Left lung (tissue), 10 donors: Measurements from ENCODE around the gene SCYGR2. TPM values are rescaled to one million over a fixed set of nuclear protein-coding genes. Genes with fewer than 3 reads are reported as not detected.

ENCODE experiments used
- ATAC-seq: fragments of 200-7000 bp; cut with Tn5 transposase; one replicate; pipeline ENCODE4 v1.9.1; 2020; ENCODE audit warnings: moderate library complexity
- DNase-seq, 4 donors: peaks; one replicate each; pipeline ENCODE4 v3.0.0-alpha.2; 2013 to 2020
- H3K27ac ChIP-seq, 2 donors: fragments of 200-600 bp; sonication (generic) in 1 of 2; one replicate each; pipeline versions ENCODE4 v1.5.0 to v1.8.0; 2020 to 2021
- H3K27me3 ChIP-seq, 2 donors: fragments of 200-600 bp; sonication (generic) in 1 of 2; one replicate each; pipeline versions ENCODE4 v1.5.0 to v1.8.0; 2020 to 2021
- H3K36me3 ChIP-seq, 2 donors: fragments of 200-600 bp; sonication (generic) in 1 of 2; one replicate each; pipeline versions ENCODE4 v1.5.0 to v1.8.0; 2020 to 2021
- H3K4me1 ChIP-seq, 2 donors: fragments of 200-600 bp; one replicate each; pipeline ENCODE4 v1.8.0; 2021
- H3K4me3 ChIP-seq, 2 donors: fragments of 200-600 bp; sonication (generic) in 1 of 2; one replicate each; pipeline versions ENCODE4 v1.5.0 to v1.8.0; 2020 to 2021; ENCODE audit warnings: mild to moderate bottlenecking in 1 of 2
- H3K9me3 ChIP-seq, 2 donors: fragments of 200-600 bp; sonication (generic) in 1 of 2; one replicate each; pipeline versions ENCODE4 v1.5.0 to v1.8.0; 2020 to 2021
- CTCF ChIP-seq, 2 donors: fragments of 200-600 bp; sonication (generic) in 1 of 2; IDR thresholded peaks; one replicate each; pipeline versions ENCODE4 v1.5.0 to v1.8.0; 2021; ENCODE audit warnings: antibody characterized with exemption in 2 of 2
- intact Hi-C, 2 donors: fragments of 100-400 bp; cut with DNase I; formaldehyde crosslinking; loops; one replicate each; pipeline versions ENCODE4 v1.11.2 to v1.14.2; 2022
- polyA plus RNA-seq, 6 donors: library from polyadenylated mRNA; unstranded; fragments of 120-200 nt; gene quantifications; one replicate each; pipeline ENCODE4 v1.2.1, GENCODE V29; 2013; ENCODE audit not compliant: insufficient read length in 6 of 6
- total RNA-seq, 2 donors: library from RNA; stranded (reverse); fragmentation: NEBNext Ultra II Directional; extraction: Animal tissue kit (Norgen Biotek cat#: 25700); gene quantifications; one replicate each; pipeline ENCODE4 v1.2.1, GENCODE V29; 2021
- donor health status: DM: no; HTN: yes; CAD: no.
- donor health status: DM: no; HTN: no; CAD: no.

The SCYGR2 gene
- total and polyA plus RNA-seq, 8 donors, result not detected

GRCh38 chr2:227597036-227597435 is 1.7 kb upstream of the SCYGR2 start:
- no peak for ATAC-seq
- TF ChIP-seq CTCF (IDR thresholded peaks at IDR 0.05), result no peak
- DNase-seq, result no peak
- H3K9me3 ChIP-seq, result no peaks in the 10 kb centered on the region
- intact Hi-C loops, result no loop called here
- H3K4me1 ChIP-seq, result no peaks in the 10 kb centered on the region
- peaks cover 0 to 3% of the 10 kb centered on the region in 2 donors for H3K27me3 ChIP-seq
- no peaks in the 10 kb centered on the region for H3K36me3 ChIP-seq
- no peak overlapping the region for H3K4me3 ChIP-seq
- H3K27ac ChIP-seq, result no peak overlapping the region

GRCh38 chr2:227597998-227598397 is 695 bp upstream of the SCYGR2 start:
- H3K9me3 ChIP-seq, result no peaks in the 10 kb centered on the region
- intact Hi-C loops, result no loop called here
- TF ChIP-seq CTCF (IDR thresholded peaks at IDR 0.05), result no peak

GRCh38 chr2:227602358-227602757 is 3.7 kb downstream of the SCYGR2 start:
- DNase-seq, result no peak
- H3K9me3 ChIP-seq, result no peaks in the 10 kb centered on the region
- intact Hi-C loops, result no loop called here
- no peaks in the 10 kb centered on the region for H3K36me3 ChIP-seq
- ATAC-seq, result no peak
- H3K27ac ChIP-seq, result no peak overlapping the region
- TF ChIP-seq CTCF (IDR thresholded peaks at IDR 0.05), result no peak
- no peaks in the 10 kb centered on the region for H3K4me1 ChIP-seq
- H3K27me3 ChIP-seq, result no peaks in the 10 kb centered on the region
- no peak overlapping the region for H3K4me3 ChIP-seq

More at GRCh38 chr2:227597998-227598397, 695 bp upstream of the SCYGR2 start:
- peaks cover 0 to 3% of the 10 kb centered on the region in 2 donors for H3K27me3 ChIP-seq
- ATAC-seq, result no peak
- H3K4me1 ChIP-seq, result no peaks in the 10 kb centered on the region
- no peaks in the 10 kb centered on the region for H3K36me3 ChIP-seq
- no peak overlapping the region for H3K4me3 ChIP-seq
- DNase-seq, result no peak
- no peak overlapping the region for H3K27ac ChIP-seq

GRCh38 chr2:227606476-227606875 is 7.8 kb downstream of the SCYGR2 start:
- Histone ChIP-seq H3K27me3 (peaks cover 0 to 7% of the 10 kb centered on the region in 2 donors), H3K36me3 (no peaks in the 10 kb centered on the region), H3K4me1 (peaks cover 0 to 4% of the 10 kb centered on the region in 2 donors), H3K27ac (no peak overlapping the region), H3K9me3 (no peaks in the 10 kb centered on the region), H3K4me3 (no peak overlapping the region)
- ATAC-seq (no peak), DNase-seq (no peak)
- intact Hi-C loops, result no loop called here
- no peak for TF ChIP-seq CTCF (IDR thresholded peaks at IDR 0.05)

GRCh38 chr2:227607941-227608340 is 9.2 kb downstream of the SCYGR2 start:
- no peak for TF ChIP-seq CTCF (IDR thresholded peaks at IDR 0.05)
- Histone ChIP-seq H3K4me3 (no peak overlapping the region), H3K36me3 (no peaks in the 10 kb centered on the region), H3K9me3 (no peaks in the 10 kb centered on the region), H3K27ac (no peak overlapping the region), H3K27me3 (peaks cover 0 to 12% of the 10 kb centered on the region in 2 donors), H3K4me1 (peaks cover 0 to 4% of the 10 kb centered on the region in 2 donors)
- intact Hi-C loops, result no loop called here
- no peak for DNase-seq
- peak; percentile 27 for ATAC-seq
